Renal pelvis (tissue), 4 donors: ENCODE measurements around the gene NPW. TPM values are rescaled to one million over a fixed set of nuclear protein-coding genes. Genes with fewer than 3 reads are reported as not detected.
A peak's percentile ranks its signal among the peaks of the same experiment; 100 is the strongest.
"Not testable (repeated sequence)": the region's sequence is repeated elsewhere in the genome, so short reads cannot be mapped to it uniquely, and the experiment has no call there.

Experiments
- DNase-seq: peaks from one replicate; pipeline ENCODE4 v3.0.0-alpha.2; 2013
- polyA plus RNA-seq, 3 donors: library from polyadenylated mRNA; unstranded; fragments of 120-200 nt; gene quantifications; one replicate each; pipeline ENCODE4 v1.2.1, GENCODE V29; 2013; ENCODE audit not compliant: insufficient read length in 3 of 3

Gene NPW
- polyA plus RNA-seq, 3 donors: 4.5 to 14.3 (median 12.0) TPM

- no peak for DNase-seq
These were observed 19.6 kb upstream of the NPW start for GRCh38 chr16:1999866-2000514.

- no peak for DNase-seq
These were observed 18.6 kb upstream of the NPW start for GRCh38 chr16:2001035-2001434.

DNA sequence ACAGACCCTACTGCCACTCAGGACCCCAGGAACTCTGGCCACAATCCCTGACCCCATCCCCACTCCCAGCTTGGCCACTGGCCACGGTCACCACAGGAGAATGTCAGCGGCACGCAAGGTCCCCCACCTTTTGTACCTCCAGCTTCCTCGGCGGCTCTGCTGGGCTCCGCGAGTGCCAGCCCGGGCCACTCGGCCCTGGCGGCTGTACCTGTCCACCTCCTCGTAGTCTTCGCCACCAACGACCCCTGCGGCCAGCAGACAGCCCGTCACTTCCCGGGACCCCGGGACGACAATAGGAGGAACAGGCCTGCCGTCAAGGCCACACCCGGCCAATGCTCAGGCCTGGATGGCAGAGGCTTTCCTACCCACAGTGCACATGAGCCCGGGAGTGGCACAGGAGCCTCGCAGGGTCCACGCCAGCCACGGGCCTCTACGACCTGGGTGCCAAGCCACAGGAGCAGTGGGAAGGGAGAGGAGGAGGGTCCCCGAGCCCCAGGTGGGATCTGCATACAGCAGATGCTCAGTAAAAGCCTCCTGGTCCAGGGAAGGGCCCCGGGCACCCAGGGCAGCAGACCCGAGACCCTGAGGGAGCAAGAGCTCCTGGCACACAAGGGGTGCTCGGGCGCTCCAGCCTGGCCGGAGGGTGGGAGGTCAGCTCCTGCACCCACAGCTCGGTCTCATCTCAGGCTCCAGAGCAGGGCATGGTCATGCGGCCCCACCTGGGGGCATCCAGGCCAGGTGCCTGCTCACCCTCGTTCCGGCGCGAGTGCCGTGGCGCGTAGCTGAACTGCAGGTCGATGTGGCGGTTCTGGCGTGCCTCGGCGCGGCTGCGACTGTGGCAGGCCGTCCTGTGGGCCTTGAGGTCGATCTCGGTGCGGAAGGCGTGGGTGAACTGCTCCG lies 17.9 kb upstream of the NPW start:
- no peak for DNase-seq

GRCh38 chr16:2002406-2003230 lies 17.0 kb upstream of the NPW start:
- no peak for DNase-seq

GRCh38 chr16:2003231-2003826 lies 16.3 kb upstream of the NPW start:
- DNase-seq: no peak

DNA sequence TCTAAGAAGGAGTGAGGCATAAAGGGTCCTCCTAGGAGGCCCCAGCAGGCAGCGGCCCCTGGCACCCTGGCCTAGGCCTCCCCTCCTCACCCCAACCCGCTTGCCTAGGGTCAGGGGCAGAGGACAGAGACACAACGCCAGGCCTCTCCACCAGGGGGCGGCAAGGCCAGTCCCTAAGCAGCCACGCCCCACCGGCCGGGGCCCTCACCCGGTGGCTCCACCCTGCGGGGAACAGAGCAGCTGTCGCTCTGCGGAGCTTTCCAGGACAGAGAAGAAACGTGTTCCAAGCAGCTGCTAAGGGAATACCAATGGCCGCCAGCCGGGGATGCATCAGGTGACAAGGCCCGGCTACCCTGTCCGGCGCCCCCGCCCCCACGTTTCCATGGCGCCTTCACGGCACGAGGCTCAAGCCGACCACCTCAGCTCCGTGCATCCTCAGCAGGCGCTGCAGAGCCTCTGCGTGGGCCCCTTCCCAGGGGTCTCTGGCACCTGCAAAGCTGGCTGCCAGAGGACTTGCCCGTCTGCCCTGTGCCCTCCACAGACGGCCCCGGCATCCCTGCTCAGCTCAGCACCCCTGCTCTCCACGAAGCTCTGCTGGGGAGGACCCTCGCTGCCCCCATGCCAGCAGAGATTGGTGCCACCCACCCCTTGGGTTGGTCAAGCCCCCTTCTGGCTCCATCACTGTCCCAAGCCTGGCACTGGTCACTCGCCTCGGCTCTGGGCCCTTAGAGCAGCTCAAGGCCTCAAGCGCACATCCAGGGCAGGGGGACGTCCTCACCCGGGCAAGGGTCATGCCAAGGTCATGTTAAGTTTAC lies 15.6 kb upstream of the NPW start:
- DNase-seq: peak; percentile 88

DNA sequence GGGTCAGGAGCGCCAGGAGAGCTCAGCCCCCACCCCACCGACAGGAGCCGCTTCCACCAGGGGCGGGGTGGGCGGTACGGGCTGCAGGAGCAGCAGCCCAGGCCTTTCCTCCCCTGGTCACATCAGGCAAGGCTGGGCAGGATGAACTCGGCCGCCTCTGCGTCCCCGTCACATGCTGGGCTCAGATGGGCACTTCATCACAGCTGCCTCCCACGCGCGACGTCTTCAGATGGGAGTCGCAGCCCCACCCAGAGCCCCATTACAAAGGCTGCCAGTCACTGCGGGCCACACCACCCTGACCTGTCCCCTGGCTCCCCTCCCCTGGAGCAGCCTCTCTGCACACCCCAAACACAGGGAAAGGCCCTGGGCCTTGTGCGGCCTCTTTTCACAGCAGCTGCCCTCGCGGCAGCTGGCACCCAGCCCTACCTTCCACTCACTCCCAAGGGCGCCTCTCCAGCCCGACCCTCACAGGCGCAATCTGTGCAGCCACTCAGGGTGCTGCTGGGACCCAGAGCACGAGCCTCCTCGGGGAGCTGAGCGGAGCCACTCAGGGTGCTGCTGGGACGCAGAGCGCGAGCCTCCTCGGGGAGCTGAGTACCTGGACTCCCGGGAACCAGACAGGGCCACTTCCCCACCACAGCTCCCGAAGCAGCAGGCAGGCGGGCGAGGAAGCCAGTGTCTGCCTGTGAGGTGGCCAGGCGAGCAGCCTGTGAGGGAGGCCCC lies 14.6 kb upstream of the NPW start:
- DNase-seq: no peak

DNA sequence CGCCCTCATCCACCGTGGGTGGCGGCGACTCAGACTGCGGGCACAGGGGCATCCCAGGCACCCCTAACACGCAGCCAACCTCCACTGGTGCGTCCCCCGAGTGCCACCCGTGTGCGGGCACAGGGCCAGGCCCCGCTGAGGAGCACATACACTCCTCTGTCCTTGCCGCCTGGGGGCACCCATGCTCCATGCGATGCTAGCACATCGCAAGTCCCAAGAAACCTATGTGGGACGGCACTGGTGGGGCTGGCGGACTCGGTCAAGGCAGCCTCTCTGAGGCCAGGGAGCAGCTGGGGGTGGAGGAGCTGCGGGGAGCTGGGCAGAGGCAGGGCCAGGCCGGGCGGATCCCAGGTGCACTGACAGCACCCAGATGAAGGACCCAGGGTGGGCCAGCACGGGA lies 13.9 kb upstream of the NPW start:
- DNase-seq: no peak

GRCh38 chr16:2006317-2006716 lies 13.3 kb upstream of the NPW start:
- DNase-seq: no peak

DNA sequence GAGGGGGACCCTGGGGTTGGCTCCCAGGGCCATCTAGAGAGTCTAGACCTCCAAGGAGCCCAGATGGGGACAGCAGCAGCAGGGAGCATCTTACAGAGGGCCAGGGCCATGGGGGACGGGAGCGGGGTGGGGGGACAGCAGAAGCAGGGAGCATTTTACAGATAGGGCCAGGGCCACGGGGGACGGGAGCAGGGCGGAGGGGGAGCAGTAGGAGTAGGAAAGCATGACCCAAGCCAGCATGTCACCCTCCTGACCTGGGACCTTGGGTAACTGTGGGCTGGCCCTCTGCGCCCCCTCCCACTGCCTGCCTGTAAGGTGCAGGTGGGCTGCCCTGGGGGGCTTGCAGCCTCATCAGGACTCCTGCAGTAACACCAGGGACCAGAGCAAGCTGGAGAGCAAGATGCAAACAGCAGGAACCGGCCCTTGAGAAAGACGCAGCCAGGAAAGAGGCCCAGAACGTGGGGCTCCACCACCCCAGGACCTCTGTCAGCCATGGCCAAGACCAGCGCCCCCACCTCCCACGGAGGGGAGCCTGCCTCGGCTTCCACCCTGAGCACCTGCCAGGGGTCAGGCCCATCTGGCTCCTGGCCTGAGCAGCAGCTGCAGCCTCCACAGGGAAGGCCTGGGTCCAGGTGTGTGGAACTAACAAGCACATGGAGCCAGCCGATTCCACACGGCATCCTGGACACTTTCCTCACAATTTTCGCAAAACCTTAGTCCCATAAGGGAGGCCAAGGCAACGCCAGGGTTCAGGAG lies 12.3 kb upstream of the NPW start:
- no peak for DNase-seq

DNA sequence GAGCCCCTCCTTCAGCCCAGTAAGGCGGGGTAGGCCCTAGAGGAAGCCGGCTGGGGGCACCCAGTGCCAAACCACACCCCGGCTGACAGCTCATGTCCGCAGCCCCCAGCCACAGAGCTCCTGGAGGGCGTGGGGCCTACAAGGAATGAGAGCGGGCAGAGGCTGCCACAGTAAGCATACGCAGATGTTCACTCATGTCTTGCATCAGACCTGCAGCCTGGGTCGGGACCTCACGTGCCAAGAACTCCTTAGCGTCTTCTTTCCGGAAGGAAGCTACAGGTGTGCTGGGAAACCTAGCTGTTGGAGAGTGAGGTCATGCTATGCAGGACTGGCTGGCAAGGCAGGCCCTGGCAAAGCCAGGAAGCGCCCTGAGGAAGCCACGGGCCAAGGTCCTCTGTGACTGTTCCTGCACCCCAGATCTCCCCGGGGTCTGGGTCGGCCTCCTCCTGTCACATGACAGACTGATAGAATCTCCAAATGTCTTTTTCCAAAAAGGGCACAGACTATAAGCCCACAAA lies 11.5 kb upstream of the NPW start:
- no peak for DNase-seq

- DNase-seq: no peak
These were observed 10.9 kb upstream of the NPW start for GRCh38 chr16:2008631-2009163.

GRCh38 chr16:2009164-2009711 lies 10.3 kb upstream of the NPW start:
- DNase-seq: no peak

GRCh38 chr16:2009791-2010510 lies 9.6 kb upstream of the NPW start, which contains the start of gene ZNF598:
Gene ZNF598 (minus strand): TSS chr16:2009821.
- DNase-seq: peak; percentile 87

DNA sequence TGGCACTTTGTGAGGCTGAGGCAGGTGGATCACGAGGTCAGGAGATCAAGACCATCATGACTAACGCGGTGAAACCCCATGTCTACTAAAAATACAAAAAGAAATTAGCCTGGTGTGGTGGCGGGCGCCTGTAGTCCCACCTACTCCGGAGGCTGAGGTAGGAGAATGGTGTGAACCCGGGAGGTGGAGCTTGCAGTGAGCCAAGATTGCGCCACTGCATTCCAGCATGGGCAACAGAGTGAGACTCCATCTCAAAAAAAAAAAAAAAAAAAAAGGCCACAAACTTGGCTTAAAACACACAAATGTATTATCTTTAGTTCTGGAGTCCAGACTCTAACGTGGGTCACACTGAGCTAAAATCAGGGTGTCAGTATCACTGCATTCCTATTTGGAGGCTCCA lies 7.9 kb upstream of the NPW start:
- DNase-seq: not testable (repeated sequence)

- no peak for DNase-seq
These were observed 6.1 kb upstream of the NPW start for GRCh38 chr16:2013527-2013926.

GRCh38 chr16:2015117-2015946 lies 4.3 kb upstream of the NPW start:
- DNase-seq: no peak
